Stimulated activated CD4-positive, alpha-beta T cell treated with anti-CD3 and anti-CD28 coated beads, Interleukin-2, amount 100 ng/mL, for 4 hours (primary cell): ENCODE measurements around the gene GPC5.

Source experiments
- DNase-seq: peaks from one replicate; pipeline ENCODE4 v3.0.0-alpha.2; 2020; ENCODE audit warnings: low read depth

Gene GPC5

DNA sequence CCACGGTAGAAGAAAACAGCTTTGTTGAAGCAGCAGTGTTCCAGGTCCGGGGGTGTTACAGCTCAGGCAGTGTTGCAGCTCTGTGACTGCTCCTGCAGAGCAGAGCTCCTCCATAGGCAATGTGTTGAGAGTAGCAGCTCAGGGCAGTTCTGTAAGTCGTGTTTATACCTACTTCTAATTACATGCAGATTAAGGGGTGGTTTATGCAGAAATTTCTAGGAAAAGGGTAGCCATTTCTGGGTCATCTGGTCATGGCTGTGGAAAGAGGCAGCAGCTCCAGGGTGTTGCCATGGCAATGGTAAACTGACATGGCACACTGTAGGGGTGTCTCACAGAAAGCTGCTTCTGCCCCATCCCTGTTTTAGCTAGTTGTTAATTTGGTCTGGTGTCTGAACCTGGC is 316.4 kb downstream of the GPC5 start:
- no peak for DNase-seq

DNA sequence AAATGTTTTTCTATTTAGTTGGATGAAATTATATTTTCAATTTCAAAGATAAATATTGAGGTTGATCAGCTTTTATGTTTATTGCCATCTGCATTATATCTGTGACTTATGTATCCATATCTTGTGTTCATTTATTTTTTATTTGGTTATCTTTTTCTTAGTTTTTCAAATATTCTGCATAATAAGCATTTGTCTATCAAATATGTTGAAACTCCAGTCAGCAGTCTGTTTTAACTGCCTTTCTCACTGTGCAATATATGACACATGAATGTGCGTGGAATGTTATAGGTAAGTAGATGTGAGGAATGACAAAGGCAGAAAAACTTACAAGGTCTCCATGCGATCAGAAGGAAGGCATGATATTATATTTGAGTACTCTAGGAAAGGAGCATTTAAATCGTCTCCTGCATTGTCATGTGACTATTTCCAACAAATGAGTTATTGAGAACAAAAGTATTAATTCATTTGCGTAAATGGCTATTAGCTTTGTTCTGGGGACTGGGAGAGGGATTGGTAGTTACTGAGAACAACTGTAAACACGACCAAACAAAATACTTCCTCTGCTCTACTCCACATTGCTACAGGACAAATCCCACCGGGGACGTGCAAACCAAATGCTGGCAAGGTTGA is 318.1 kb downstream of the GPC5 start:
- DNase-seq, result no peak

DNA sequence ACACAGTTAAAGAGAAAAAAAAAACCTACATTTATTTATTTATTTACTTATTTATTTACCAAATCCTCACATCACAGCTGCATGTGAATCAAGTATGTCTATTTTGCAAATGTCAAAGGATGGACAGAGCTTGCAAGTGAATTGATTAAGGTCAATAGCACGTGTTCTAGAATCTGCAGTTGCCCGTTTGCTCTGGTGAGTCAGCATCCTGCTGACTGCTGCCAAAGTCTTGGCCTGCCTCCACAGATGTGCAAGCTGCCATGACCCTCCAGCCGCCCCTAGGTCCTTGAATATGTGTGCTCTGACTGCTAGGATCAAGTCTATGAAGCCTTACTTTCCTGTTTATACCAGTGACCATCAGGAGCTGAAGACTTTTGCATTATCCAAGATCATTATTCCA is 320.6 kb downstream of the GPC5 start:
- no peak for DNase-seq

GRCh38 chr13:91721413-91721812 is 323.0 kb downstream of the GPC5 start:
- DNase-seq, result no peak

DNA sequence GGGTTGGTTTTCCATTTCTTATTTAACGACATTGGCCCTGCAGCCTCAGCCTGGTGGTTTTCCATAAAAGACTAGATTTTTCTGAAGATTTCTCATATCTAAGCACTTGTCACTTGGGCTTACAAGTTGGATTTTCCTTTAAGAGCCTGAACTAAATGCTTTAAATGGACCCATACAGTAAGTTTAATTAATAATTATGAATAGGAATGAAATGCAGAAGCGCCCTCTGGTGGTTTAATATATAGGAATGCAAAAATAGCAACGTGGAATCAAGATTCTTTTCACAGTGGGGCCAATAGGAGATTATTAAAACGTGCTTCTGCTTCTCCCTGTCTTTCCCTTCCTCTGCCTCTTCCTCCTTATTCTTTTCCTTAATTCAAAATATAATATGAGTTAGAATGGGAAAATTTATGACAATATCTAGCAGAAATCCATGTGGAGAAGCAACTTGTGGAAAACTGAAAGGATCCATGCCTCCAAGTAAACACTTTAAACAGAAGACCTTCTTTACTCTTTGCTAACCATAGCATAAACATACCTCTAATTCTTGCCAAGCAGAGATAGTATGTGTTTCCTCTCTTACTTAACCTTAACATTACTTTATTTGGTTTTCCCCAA is 324.0 kb downstream of the GPC5 start:
- DNase-seq, result no peak

DNA sequence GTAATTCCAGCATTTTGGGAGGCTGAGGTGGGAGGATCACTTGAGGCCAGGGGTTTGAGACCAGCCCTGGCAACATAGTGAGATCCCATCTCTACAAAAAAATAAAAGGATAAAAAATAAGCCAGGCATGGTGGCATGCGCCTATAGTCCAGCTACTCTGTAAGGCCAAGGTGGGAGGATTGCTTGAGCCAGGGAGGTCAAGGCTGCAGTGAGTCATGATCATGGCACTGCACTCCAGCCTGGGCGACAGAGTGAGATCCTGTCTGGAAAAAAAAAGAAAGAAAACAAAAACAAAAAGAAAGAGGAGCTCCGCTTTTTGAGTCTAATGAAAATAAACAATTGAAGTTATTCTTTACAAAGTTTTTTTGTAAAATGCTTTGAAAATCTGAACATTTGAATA is 326.2 kb downstream of the GPC5 start:
- DNase-seq, result no peak

GRCh38 chr13:91725646-91726045 is 327.2 kb downstream of the GPC5 start:
- no peak for DNase-seq

DNA sequence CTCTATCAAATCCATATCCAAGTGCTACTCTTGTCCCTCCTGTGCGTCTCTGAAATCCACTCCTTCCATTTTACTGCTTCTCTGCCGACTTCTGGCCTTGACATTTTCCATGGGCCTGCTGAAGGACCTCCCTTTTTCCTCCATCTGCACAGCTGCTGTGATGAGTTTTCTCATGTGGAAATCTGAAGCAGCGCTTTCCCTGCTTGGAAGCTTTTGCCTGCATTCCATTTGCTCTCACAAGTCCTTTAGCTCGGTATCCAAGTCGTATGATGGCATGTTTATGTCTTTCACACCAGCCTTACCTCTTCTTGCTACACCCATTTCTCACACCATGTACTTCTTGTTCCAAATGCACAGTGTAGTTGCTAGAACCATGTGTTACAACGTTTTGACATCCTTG is 328.2 kb downstream of the GPC5 start:
- no peak for DNase-seq

- no peak for DNase-seq
Measured at GRCh38 chr13:91729859-91730258, 331.4 kb downstream of the GPC5 start.

DNA sequence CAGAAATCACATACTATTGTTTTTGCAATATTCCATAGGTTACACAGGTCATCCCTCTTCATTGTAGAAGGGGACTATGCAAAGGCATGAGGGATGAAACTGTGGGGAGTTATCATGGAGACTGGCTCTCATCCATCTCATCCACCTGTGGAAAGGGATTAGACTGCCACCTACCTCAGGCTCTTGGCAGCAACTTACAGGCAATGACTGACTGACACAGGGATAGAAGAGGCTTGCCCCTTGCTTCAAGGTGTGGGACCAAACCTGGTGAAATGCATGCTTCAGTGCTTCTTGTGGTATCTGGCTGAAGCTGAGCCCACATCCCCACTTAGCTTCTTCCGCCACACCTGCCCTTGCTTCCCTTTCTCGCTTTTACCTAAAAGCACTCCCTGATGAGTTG is 341.3 kb downstream of the GPC5 start:
- DNase-seq, result no peak

DNA sequence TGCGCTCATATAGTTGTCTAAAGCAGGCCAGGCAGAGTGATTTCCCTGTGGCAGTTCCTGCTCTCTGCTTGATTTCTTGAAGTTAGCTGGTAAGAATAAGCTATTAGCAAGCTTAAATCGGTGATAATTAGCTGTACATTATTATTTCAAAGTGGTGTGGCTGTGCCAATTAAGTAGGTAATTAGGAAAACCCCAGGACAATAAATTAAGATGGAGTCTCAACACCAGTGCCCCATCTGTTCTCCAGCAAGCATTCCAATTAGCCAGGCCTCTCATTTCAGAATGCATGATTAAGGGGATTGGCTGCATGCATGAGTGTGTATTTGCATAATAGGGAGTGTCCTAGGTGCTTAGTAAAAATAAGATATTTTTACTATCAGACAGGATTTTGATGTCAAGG is 342.3 kb downstream of the GPC5 start:
- DNase-seq, result no peak

GRCh38 chr13:91741925-91742324 is 343.5 kb downstream of the GPC5 start:
- DNase-seq, result no peak

- no peak for DNase-seq
Measured at GRCh38 chr13:91744284-91744683, 345.9 kb downstream of the GPC5 start.

GRCh38 chr13:91745967-91746366 is 347.5 kb downstream of the GPC5 start:
- DNase-seq, result no peak

DNA sequence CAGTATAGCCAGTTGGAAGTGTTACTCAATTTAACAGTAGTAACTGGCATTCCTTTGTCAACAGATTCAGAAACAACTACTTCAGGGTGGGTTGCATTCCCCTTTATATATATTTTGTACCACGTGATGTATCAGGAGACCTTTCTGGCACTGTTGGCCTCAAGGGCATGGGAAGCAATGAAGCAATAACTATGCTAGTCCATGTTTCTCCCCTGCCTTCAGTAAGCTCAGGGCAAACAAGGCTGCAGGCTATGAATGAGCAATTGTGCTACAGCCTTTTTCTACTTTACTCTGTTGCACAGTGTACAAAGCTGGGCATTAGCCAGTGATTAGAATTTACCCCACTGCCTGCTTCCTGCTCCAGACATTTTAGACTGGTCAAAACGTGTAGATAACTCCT is 348.8 kb downstream of the GPC5 start:
- no peak for DNase-seq

DNA sequence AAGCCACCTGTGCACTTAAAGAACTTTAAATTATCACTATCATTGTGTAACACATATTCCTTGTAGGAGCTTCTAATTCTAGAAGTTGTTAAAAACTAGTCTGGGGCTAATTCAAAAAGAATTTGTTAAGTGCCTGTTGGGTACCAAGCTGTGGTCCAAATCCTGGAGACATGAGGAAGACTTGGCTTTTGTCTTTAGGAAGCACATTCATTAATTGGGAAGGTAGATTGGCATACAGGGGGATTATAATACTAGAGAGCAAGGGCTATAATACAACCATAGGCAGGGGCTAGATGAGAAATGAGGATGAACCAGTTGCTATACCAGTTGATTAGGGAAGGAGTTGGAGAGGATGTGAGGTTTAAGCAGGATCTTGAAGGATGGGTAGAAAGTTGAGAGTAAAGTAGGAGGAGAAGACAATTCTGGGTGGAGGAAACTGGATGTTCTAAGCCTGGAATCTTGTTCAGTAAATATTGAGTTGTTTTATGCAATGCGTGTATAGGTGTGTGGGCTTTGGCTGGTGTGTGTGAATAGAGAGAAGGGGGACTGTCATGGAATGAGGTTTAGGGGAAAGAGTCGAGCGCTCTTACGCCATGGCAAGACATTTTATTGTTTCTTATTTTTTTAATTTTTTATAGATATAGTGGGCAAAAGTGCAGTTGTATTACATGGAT is 350.1 kb downstream of the GPC5 start:
- no peak for DNase-seq

GRCh38 chr13:91758724-91759123 is 360.3 kb downstream of the GPC5 start:
- DNase-seq, result no peak

GRCh38 chr13:91762957-91763356 is 364.5 kb downstream of the GPC5 start:
- DNase-seq, result no peak

- DNase-seq, result no peak
Measured at GRCh38 chr13:91764527-91764926, 366.1 kb downstream of the GPC5 start.

DNA sequence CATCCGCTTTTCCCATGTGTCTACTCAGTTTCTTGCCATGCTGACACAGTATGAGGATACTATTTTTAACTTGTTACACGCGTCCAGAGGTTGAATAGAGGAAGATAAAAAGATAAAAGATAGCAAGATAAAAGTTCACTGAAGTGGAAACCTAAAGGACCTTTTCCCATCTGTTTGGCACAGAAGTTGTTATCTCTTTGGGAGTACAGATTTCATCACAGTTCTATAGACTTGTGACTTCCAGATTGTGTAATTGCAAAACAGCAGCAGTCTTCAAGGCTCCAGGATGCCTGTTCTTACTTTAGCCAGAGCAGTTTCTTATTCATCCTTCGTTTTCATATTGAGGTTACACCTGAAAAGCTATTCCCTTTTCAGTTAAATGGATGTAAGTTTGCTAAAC is 369.2 kb downstream of the GPC5 start:
- no peak for DNase-seq

DNA sequence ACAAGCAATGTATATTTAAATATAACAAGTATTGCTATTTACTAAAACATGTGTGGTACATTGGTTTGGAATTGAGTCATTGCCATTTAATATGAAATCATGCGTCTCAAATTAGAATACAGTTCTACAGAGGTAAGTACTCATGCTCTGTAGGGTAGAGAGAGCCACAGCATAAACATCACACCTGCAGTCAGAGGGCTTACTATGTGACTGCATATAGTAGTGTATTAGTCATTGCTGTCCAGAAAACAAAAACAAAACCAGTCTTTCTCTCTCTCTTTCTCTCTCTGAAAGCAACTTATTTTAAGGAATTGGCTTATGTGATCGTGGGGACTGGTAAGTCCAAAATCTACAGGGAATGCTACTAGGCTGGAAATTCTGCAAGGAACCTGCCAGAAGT is 370.3 kb downstream of the GPC5 start:
- no peak for DNase-seq

DNA sequence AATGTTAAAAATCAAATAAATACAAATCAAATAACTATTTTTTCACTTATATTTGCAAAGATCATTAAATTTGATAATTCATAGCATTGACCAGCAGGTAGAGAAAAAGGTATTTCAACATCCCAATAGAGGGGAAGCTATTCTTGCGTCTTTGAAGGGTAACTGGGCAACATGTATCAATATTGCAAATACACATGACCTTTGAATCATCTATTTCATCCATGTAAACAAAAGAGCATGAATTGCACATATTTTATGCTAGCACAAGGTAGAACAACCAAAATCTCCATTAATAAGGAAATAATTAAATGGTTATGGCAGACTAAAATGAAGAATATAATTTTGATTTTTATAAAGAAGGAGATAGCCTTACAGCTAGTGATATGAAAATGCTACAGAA is 372.8 kb downstream of the GPC5 start:
- DNase-seq, result no peak

GRCh38 chr13:91773591-91774227 is 375.3 kb downstream of the GPC5 start:
- DNase-seq, result no peak
